RPMI8226 (cell line): ENCODE data around the gene DAB2IP.

Source experiments
- DNase-seq: peaks from one replicate; pipeline ENCODE4 v3.0.0-alpha.2; 2015

The DAB2IP gene

DNA sequence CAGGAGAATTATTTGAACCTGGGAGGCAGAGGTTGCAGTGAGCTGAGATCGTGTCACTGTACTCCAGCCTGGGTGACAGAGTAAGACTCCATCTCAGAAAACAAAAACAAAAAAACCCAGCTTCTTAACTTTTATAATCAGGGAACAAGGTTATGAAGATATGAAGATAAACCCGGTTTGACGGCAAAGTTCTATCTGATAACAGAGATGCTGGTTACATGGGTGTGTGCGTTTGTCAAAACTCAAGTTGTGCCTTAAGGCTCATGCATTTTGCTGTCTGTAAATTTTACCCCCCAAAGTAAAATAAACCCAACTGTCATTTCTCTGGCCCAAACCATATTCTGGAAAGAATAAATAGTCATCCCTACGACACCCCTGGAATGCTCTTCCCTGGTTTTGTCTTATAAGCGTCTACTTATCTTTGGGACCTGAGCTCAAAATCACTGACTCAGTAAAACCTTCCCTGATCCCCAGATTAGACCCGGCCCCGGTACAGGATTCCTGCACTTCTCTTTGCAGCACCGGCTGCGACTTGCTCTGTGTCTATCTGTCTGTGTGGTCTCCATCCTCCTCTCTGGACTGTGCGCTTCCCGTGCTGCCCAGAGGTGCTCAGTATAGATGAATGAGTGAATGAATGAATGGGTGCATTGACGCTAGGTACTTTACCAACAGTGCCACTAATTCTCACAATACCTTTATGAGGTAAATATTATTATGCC is 172.2 kb downstream of the DAB2IP start:
- DNase-seq: no peak

DNA sequence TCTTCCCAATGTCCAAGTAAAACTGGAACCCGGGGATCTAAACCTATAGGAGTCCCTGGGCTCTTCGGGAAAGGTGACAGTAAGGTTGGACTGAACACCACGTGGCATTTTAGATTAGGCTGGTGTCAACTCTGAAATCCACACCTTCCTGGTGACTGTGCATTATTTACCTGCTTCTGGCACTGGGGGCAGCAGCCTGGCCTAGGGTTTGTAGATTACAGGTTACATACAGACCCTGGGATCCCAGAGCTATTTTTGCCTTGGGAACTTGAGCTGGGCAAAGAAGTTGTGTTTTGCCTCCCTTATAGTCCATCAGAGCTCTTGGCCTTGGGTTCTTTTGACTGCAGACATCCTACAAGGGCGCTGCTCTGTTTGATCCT is 173.2 kb downstream of the DAB2IP start:
- peak; percentile 21 for DNase-seq

DNA sequence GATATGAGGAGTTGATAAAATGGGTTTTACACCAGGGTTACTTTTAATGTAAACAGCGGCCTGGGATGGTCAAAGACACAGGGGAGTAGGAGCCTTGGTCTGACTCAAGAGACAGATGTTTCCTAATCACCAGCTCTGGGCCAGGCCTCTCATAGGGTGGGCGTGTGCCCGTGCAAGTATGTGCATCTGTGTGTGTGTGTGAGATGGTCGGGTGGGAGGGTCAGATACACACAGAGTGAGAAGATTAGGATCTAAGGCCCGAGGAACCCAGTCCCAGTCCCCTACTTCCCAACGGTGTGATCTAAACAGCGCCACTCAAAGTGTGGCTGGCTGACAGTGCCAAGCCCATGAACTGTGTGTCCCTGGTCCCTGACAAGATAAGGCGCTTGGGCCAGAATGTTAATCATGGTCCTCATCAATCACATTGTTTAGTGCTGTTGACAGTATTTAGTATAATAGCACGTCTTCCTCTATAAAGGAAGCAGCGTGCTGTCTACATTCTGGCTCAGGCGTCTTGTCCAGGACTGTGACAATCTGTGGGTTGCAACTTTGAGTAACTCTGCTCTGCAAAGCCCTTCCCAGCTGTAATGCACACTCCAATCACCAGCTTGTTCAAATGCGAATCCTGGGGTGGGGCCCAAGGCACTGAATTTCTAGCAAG is 173.7 kb downstream of the DAB2IP start:
- no peak for DNase-seq

- no peak for DNase-seq
Measured at GRCh38 chr9:121826711-121827110, 175.3 kb downstream of the DAB2IP start.

DNA sequence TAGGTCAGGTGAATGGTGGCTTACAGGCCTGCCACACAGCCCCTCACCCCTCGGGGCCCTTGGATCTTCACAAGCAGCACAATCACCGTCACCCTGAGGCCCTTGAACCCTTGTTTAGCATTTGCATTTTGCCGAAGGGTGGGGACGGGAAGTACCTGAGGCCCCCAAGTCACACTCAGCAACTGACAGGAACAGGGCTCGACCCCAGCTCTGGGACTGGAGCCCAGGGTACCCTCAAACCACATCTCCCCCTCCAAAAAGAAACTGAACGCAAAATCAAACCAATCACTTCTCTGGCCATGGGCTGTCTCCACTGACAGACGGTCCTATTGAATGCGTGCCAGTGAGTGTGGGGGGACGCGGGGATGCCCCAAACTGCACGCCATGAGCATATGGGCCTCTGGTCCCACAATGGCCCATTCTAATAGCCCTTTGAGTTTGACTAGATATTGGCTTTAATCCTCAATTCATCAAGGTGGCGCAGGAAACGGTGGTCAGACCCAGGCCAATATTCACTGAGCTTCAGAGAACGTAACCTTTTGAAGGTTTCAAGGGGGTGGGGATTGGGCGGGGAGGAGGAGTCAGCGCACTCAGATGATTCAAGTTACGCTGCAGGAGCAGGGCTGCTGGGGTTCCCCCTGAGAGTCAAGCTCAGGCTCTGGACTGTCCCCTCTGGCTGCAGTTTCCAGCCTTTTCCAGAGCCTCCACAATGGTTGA is 176.0 kb downstream of the DAB2IP start:
- no peak for DNase-seq

DNA sequence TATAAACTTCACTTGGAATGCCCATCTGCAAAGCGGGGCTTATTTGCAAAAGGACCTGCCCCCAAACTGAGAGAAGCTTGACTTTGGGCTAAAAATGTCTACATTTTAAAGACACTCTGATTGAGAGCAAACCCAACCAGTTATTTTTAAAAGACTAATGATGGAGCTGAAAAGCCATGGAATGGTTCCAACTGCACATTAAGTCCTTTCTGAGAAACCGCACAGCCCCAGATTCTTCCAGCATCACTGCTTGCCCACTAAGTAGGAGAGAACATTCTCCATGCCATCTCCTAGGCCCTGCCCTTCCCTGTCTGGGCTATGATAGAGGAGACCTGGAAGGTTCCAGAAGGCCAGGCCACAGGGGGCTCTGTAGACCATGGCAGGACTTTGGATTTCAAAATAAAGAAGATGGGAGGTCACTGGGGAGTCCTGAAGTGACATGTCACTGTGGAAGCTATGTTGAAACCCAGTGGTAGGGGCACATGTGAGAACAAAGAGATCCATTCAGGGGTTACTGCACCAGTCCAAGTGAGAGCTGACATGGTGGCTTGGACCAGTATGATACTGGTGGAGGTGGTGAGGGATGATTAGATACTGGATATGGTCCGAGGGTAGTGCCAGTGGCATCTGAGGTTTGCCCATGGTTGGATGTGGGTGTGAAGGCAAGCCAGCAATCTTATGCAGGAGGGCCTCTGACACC is 179.2 kb downstream of the DAB2IP start:
- no peak for DNase-seq

DNA sequence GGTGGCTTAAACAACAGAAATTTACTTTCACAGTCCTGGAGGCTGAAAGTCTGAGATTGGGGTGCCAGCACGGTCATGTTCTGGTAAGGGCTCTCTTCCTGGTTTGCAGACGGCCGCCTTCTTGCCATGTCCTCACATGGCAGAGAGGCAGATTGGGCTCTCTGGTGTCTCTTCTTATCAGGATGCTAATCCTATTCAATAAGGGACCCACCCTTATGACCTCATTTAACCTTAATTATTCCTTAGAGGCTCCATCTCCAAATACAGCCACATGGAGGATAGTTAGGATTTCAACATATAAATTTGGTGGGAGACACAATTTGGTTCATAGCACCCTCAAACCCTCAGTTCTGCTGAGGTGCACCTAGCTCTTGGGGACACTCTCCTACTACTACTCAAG is 180.4 kb downstream of the DAB2IP start:
- no peak for DNase-seq

DNA sequence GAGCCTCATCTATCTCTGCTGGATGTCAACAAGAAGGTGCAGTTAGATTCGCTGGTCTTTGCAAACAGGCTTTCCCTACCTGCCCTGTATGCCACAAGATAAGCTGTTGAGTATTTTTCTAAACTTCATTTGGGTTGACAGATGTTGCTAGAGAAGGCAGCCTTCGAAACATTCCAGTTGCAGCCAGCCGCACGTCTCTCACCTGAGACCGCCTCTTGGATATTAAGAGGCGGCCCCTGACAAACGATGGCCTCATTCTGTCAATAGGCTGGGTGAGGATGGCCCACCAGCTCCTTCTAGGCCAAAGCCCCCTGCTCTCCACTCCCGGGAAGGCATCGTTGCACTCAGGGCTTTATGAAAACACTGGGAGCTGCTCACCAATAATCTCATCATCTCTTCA is 181.6 kb downstream of the DAB2IP start:
- DNase-seq: no peak
